Suprapubic skin (tissue), 4 donors: ENCODE data around the gene GLIS2. TPM values are rescaled to one million over a fixed set of nuclear protein-coding genes. Genes with fewer than 3 reads are reported as not detected.

ENCODE experiments used
- DNase-seq, 2 donors: peaks; one replicate each; pipeline ENCODE4 v3.0.0-alpha.2; 2019; ENCODE audit warnings: low spot score in 2 of 2
- H3K27ac ChIP-seq: fragments of 200-600 bp; sonication (generic); one replicate; pipeline ENCODE4 v1.5.1; 2019
- H3K27me3 ChIP-seq: fragments of 200-600 bp; sonication (generic); one replicate; pipeline ENCODE4 v1.5.1; 2019
- H3K36me3 ChIP-seq: fragments of 200-600 bp; sonication (generic); one replicate; pipeline ENCODE4 v1.5.1; 2019
- H3K4me1 ChIP-seq: fragments of 200-600 bp; sonication (generic); one replicate; pipeline ENCODE4 v1.5.1; 2019
- H3K4me3 ChIP-seq: fragments of 200-600 bp; sonication (generic); one replicate; pipeline ENCODE4 v1.5.1; 2019; ENCODE audit warnings: mild to moderate bottlenecking
- H3K9me3 ChIP-seq: fragments of 200-600 bp; sonication (generic); one replicate; pipeline ENCODE4 v1.5.1; 2019
- CTCF ChIP-seq, 2 donors: fragments of 200-600 bp in 1 of 2; fragments of 450-650 bp in 1 of 2; sonication (generic) in 1 of 2; IDR thresholded peaks; one replicate each; pipeline ENCODE4 v1.5.1; 2016 to 2019; ENCODE audit warnings: antibody characterized with exemption in 2 of 2, mild to moderate bottlenecking in 1 of 2, moderate library complexity in 1 of 2
- EP300 ChIP-seq: sonication (generic); formaldehyde crosslinking; IDR thresholded peaks from one replicate; pipeline ENCODE4 v1.6.1; 2017; ENCODE audit warnings: antibody characterized with exemption
- POLR2A ChIP-seq, 2 donors: fragments of 450-650 bp; IDR thresholded peaks; one replicate each; pipeline ENCODE4 v1.6.1; 2017; ENCODE audit warnings: antibody characterized with exemption in 2 of 2, mild to moderate bottlenecking in 2 of 2, moderate library complexity in 2 of 2
- POLR2AphosphoS5 ChIP-seq, 3 donors: sonication (generic); formaldehyde crosslinking; IDR thresholded peaks; one replicate each; pipeline ENCODE4 v1.6.1; 2017; ENCODE audit warnings: antibody characterized with exemption in 3 of 3
- WGBS: methylation state at CpG from one replicate; pipeline ENCODE4 v1.1.5; 2018; 5-methylcytosine and 5-hydroxymethylcytosine counted together
- total RNA-seq, 4 donors: library from RNA; depleted of rRNA; stranded (reverse); fragments of >200 nt; gene quantifications; one replicate each; pipeline ENCODE4 v1.1.0, GENCODE V29; 2016

Gene GLIS2
- total RNA-seq, 4 donors from 2014 or later, result 1.1 to 3.1 (median 2.3) TPM

- peaks cover 52% of the 10 kb centered on the region for H3K36me3 ChIP-seq
- WGBS, result 80% methylated on average over 19 of the region's 21 CpGs
Observed at GRCh38 chr16:4382795-4383357, 67.0 kb downstream of the GLIS2 start.

GRCh38 chr16:4383591-4384444 is 68.0 kb downstream of the GLIS2 start:
- TF ChIP-seq POLR2A (IDR thresholded peaks at IDR 0.05), result no peak
- no peak for TF ChIP-seq EP300
- no peak for TF ChIP-seq POLR2AphosphoS5 (IDR thresholded peaks at IDR 0.05)
- no peak for TF ChIP-seq CTCF (IDR thresholded peaks at IDR 0.05)
- H3K36me3 ChIP-seq, result peaks cover 53% of the 10 kb centered on the region
- H3K9me3 ChIP-seq, result no peaks in the 10 kb centered on the region
- WGBS, result 95% methylated on average over 3 of the region's 12 CpGs
- H3K27ac ChIP-seq, result peak overlapping the region; percentile 42
- H3K27me3 ChIP-seq, result no peaks in the 10 kb centered on the region
- DNase-seq, result peak in 1 of 2 donors; percentile 59
- no peak overlapping the region for H3K4me3 ChIP-seq
- peaks cover 74% of the 10 kb centered on the region for H3K4me1 ChIP-seq

More at GRCh38 chr16:4382795-4383357, 67.0 kb downstream of the GLIS2 start:
- TF ChIP-seq CTCF (IDR thresholded peaks at IDR 0.05) (no peak), POLR2AphosphoS5 (IDR thresholded peaks at IDR 0.05) (no peak), POLR2A (IDR thresholded peaks at IDR 0.05) (no peak), EP300 (no peak)
- DNase-seq, result peak in 1 of 2 donors; percentile 65
- H3K9me3 ChIP-seq, result no peaks in the 10 kb centered on the region
- peak overlapping the region; percentile 36 for H3K27ac ChIP-seq
- H3K27me3 ChIP-seq, result no peaks in the 10 kb centered on the region
- H3K4me1 ChIP-seq, result peaks cover 78% of the 10 kb centered on the region
- no peak overlapping the region for H3K4me3 ChIP-seq

- Histone ChIP-seq H3K9me3 (no peaks in the 10 kb centered on the region), H3K36me3 (peaks cover 58% of the 10 kb centered on the region), H3K27me3 (no peaks in the 10 kb centered on the region), H3K4me3 (no peak overlapping the region), H3K4me1 (peaks cover 74% of the 10 kb centered on the region), H3K27ac (peak overlapping the region; percentile 42)
- WGBS, result no CpG with 5 or more reads among the region's 20 CpGs
- DNase-seq, result peak; percentile 85 to 87
- TF ChIP-seq POLR2AphosphoS5 (IDR thresholded peaks at IDR 0.05) (peak in 1 of 3 donors; percentile 10), CTCF (IDR thresholded peaks at IDR 0.05) (no peak), POLR2A (IDR thresholded peaks at IDR 0.05) (no peak), EP300 (no peak)
Observed at GRCh38 chr16:4384509-4384942, 68.7 kb downstream of the GLIS2 start.

GRCh38 chr16:4385066-4385788 is 69.4 kb downstream of the GLIS2 start:
- Histone ChIP-seq H3K27me3 (no peaks in the 10 kb centered on the region), H3K4me1 (peaks cover 70% of the 10 kb centered on the region), H3K4me3 (no peak overlapping the region), H3K27ac (peak overlapping the region; percentile 59), H3K9me3 (no peaks in the 10 kb centered on the region), H3K36me3 (peaks cover 58% of the 10 kb centered on the region)
- TF ChIP-seq POLR2AphosphoS5 (IDR thresholded peaks at IDR 0.05) (no peak), POLR2A (IDR thresholded peaks at IDR 0.05) (peak in 1 of 2 donors; percentile 32)
- peak in 1 of 2 donors; percentile 60 for DNase-seq
- WGBS, result 67% methylated on average over 20 of the region's 20 CpGs

GRCh38 chr16:4385789-4386450 is 70.1 kb downstream of the GLIS2 start:
- peak in 1 of 2 donors; percentile 63 for DNase-seq
- WGBS, result 63% methylated on average over 3 of the region's 11 CpGs
- peaks cover 58% of the 10 kb centered on the region for H3K36me3 ChIP-seq
- H3K4me1 ChIP-seq, result peaks cover 67% of the 10 kb centered on the region
- peak overlapping the region; percentile 59 for H3K27ac ChIP-seq
- no peaks in the 10 kb centered on the region for H3K9me3 ChIP-seq
- TF ChIP-seq POLR2A (IDR thresholded peaks at IDR 0.05) (no peak), CTCF (IDR thresholded peaks at IDR 0.05) (no peak)
- H3K27me3 ChIP-seq, result no peaks in the 10 kb centered on the region
- H3K4me3 ChIP-seq, result no peak overlapping the region
